ENCODE data around the gene LGALSL.

Gene LGALSL

DNA sequence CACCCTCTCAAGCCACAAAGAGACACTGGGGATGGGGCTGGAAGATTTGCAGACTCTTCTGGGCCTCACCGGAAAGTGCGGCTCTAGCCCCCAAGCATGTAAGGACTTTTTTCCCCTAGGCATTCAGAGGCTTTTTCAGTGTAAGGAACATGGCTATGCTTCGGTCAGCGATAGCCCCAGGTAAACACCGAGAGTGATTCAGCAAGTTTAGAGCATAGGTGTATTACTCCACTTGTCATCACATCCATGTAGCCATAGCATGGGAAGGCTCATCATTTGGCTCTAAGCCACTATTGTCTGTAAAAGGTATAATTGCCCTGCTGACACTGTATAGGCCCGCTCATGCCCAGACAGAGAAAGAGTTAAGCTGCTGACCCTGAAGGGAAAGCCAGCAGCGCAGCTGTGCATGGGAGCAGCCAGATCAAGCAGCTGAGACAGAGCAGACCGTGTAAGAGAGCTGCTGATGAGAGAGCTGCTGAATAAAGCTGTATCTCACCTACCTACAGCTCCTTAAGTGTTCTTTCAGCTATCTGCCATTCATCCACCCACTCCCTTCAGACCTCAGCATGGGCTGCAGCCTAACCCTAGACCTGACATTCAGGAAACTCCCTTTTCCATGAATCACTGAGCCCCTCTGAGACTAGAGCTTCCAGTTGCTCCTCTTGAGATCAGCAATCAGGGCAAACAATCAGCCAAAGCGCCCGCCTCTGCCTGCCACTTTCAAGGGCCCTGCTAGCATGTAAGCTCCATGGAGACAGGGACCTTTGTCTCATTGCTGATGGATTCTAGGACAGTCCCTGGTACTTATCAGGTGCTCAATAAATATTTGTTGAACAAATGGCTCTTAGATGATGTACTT, 25.5 kb downstream of the LGALSL start:
- H3K9ac ChIP-seq (ENCODE audit: low read depth in 1 of 2, low read length in 2 of 2) = no peak overlapping the region
- H3K4me1 ChIP-seq (ENCODE audit: control insufficient read depth in 2 of 2, insufficient read depth in 2 of 2, low read length in 2 of 2) = no peaks in the 10 kb centered on the region
- H3K4me3 ChIP-seq (ENCODE audit: low read length in 2 of 2) = no peak overlapping the region
- H3K27me3 ChIP-seq (ENCODE audit: control insufficient read depth in 2 of 2, insufficient read depth in 2 of 2, low read length in 2 of 2) = no peaks in the 10 kb centered on the region
- H3K9me3 ChIP-seq (ENCODE audit: control insufficient read depth in 2 of 2, low read length in 2 of 2) = no peaks in the 10 kb centered on the region
- no peaks in the 10 kb centered on the region for H3K36me3 ChIP-seq (ENCODE audit: control insufficient read depth in 2 of 2, insufficient read depth in 2 of 2, low read length in 2 of 2)
- no peak overlapping the region for H3K27ac ChIP-seq (ENCODE audit: low read depth in 2 of 2, low read length in 2 of 2)

DNA sequence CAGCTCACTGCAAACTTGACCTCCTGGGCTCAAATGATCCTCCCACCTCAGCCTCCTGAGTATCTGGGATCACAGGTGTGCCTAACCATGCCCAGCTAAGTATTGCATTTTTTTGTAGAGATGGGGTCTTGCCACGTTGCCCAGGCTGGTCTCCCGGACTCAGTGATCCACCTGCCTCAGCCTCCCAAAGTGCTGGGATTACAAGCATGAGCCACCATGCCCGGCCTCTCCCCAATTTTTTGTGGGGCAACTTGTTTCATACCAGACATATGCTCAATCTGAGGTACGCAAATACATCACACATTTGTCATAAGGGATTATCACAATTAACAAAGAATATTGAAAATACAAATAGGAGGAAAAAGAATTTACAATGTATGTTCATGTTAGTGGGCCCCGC, 27.7 kb downstream of the LGALSL start:
- Histone ChIP-seq H3K4me3 (ENCODE audit: low read length in 2 of 2) (no peak overlapping the region), H3K36me3 (ENCODE audit: control insufficient read depth in 2 of 2, insufficient read depth in 2 of 2, low read length in 2 of 2) (no peaks in the 10 kb centered on the region), H3K9ac (ENCODE audit: low read depth in 1 of 2, low read length in 2 of 2) (no peak overlapping the region), H3K27me3 (ENCODE audit: control insufficient read depth in 2 of 2, insufficient read depth in 2 of 2, low read length in 2 of 2) (no peaks in the 10 kb centered on the region), H3K27ac (ENCODE audit: low read depth in 2 of 2, low read length in 2 of 2) (no peak overlapping the region), H3K9me3 (ENCODE audit: control insufficient read depth in 2 of 2, low read length in 2 of 2) (no peaks in the 10 kb centered on the region), H3K4me1 (ENCODE audit: control insufficient read depth in 2 of 2, insufficient read depth in 2 of 2, low read length in 2 of 2) (peaks cover 0 to 4% of the 10 kb centered on the region in 2 donors)

DNA sequence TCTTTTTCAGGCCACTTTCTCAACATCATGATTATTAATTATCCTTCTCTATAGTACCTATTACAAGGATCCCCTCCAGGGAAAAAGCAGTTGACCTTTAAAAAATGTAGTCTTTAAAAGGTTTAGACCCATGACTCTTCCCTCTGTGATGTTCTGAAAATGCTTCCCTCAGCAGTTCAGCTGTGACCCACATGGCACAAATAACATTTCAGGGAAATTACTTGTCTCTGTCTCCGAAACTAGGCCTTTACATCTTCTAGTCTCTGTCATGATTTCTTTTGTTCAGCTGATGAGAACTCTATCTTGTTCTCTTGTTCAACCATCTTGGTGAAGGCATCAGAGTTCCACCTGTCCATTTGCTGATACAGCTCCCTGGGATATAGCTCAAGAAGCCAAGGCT, 28.3 kb downstream of the LGALSL start:
- Histone ChIP-seq H3K27ac (ENCODE audit: low read depth in 2 of 2, low read length in 2 of 2) (no peak overlapping the region), H3K4me3 (ENCODE audit: low read length in 2 of 2) (no peak overlapping the region), H3K9ac (ENCODE audit: low read depth in 1 of 2, low read length in 2 of 2) (no peak overlapping the region), H3K36me3 (ENCODE audit: control insufficient read depth in 2 of 2, insufficient read depth in 2 of 2, low read length in 2 of 2) (no peaks in the 10 kb centered on the region), H3K4me1 (ENCODE audit: control insufficient read depth in 2 of 2, insufficient read depth in 2 of 2, low read length in 2 of 2) (peaks cover 0 to 4% of the 10 kb centered on the region in 2 donors), H3K27me3 (ENCODE audit: control insufficient read depth in 2 of 2, insufficient read depth in 2 of 2, low read length in 2 of 2) (no peaks in the 10 kb centered on the region), H3K9me3 (ENCODE audit: control insufficient read depth in 2 of 2, low read length in 2 of 2) (no peaks in the 10 kb centered on the region)

DNA sequence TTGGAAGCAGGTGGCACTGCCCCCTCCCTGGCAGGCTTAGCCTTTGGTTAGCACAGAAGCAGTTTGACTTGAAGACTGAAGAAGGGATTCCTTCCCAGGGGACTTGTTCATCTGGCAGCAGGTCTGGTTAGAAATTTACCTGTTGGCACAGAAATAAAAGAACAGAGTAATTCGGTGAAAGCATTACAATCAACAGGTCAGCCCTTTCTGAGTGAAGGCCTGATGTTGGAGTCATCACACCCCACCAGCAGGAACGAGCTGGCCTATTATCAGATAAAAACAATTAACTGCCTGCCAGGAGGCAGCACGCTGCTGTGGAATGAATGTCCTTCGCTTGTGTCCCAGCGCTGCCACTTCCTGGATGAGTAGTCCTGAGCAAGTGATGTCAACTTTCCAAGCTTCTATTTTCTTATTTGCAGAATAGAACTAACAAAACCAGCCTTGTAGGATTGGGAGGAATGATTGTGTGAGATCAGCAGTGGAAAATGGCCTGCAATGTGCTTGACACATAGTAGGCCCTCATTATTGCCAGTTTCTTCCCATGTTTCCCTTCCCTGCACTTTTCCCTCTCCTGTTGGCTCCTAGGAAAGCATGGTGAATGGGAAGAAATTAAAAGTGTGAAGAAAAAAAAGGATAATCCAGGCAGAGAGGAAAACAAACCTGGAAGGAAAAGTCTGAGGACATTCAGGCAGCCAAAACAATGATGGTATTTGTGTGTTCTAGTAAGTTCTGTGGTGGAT, 29.0 kb downstream of the LGALSL start:
- Histone ChIP-seq H3K9me3 (ENCODE audit: control insufficient read depth in 2 of 2, low read length in 2 of 2) (no peaks in the 10 kb centered on the region), H3K4me3 (ENCODE audit: low read length in 2 of 2) (no peak overlapping the region), H3K36me3 (ENCODE audit: control insufficient read depth in 2 of 2, insufficient read depth in 2 of 2, low read length in 2 of 2) (no peaks in the 10 kb centered on the region), H3K27me3 (ENCODE audit: control insufficient read depth in 2 of 2, insufficient read depth in 2 of 2, low read length in 2 of 2) (no peaks in the 10 kb centered on the region), H3K9ac (ENCODE audit: low read depth in 1 of 2, low read length in 2 of 2) (no peak overlapping the region), H3K27ac (ENCODE audit: low read depth in 2 of 2, low read length in 2 of 2) (no peak overlapping the region), H3K4me1 (ENCODE audit: control insufficient read depth in 2 of 2, insufficient read depth in 2 of 2, low read length in 2 of 2) (peaks cover 2 to 4% of the 10 kb centered on the region in 2 donors)

DNA sequence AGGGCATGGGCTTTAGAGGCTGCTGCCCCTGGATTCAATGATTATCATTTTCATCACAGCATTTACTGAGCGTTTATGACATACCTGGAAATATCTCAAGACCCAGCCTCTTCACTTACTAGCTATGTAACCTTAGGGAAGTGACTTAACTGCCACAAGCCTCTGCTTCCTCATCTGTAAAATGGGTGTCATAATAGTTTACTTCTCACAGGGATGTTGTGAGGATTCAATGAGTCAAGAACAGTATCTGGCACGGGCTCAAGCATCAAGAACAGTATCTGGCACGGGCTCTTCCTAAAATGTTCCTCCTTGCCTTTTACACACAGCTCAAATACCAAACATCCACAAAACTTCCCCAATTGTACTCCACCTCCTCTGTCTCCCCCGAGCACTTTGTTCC, 31.4 kb downstream of the LGALSL start:
- Histone ChIP-seq H3K4me1 (ENCODE audit: control insufficient read depth in 2 of 2, insufficient read depth in 2 of 2, low read length in 2 of 2) (peaks cover 4 to 5% of the 10 kb centered on the region in 2 donors), H3K9ac (ENCODE audit: low read depth in 1 of 2, low read length in 2 of 2) (no peak overlapping the region), H3K27ac (ENCODE audit: low read depth in 2 of 2, low read length in 2 of 2) (no peak overlapping the region), H3K4me3 (ENCODE audit: low read length in 2 of 2) (no peak overlapping the region), H3K9me3 (ENCODE audit: control insufficient read depth in 2 of 2, low read length in 2 of 2) (no peaks in the 10 kb centered on the region), H3K27me3 (ENCODE audit: control insufficient read depth in 2 of 2, insufficient read depth in 2 of 2, low read length in 2 of 2) (no peaks in the 10 kb centered on the region), H3K36me3 (ENCODE audit: control insufficient read depth in 2 of 2, insufficient read depth in 2 of 2, low read length in 2 of 2) (no peaks in the 10 kb centered on the region)

DNA sequence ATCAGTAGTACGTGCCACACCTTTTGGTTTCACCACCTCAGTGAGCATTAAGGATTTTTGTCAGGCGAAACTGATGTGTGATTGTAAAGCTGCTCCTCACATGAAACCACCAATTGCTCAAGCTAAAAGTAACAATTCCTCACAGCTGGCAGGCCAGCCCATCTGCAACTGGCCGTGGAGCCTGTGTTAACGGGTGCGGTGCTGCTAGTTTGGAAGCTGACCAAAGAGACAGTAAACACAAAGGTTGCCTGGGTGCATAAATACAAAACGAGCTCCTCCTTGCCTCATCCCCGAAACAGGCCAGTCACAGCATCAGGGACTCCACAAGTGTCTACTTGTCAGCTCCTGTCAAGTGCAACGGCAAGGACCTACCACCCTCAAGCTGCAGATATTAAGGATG, 32.0 kb downstream of the LGALSL start:
- no peaks in the 10 kb centered on the region for H3K9me3 ChIP-seq (ENCODE audit: control insufficient read depth in 2 of 2, low read length in 2 of 2)

DNA sequence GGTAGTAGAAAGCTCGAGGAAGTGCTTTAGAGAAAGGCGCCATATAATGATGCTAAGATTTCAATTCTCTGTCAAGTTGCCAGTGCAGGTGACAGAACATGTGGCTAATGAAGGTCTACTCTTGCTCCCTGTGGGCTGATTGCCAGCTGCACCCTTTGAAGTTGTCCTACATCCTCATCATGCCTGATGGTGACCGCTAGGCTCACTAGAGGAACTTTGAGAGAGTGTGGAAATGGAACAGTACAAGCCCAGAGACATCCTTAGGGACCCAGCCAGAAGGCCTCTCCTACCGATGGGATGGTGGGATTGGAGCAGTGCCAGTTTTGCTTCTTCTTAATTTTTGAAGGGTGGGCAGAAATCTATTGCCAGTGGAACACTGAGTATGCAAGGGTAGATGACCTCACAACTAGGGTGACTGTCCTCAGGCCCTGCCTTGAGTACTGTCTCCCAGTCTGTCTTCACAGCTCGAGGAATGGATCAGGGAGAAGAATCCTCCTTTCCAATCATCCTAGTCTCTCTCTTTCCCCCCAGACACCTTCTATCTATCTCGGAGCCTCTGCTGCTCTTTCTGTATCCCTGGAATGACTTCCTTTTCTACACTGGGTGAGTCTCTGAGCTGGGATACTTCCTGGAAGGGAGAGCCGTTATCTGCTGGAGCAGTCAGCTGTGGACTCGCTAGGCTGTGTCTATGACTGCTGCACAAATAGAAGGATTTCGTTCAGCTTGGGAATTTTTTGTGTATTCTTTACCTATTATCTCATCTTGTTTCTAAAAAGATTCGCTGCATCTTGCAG, 33.5 kb downstream of the LGALSL start:
- Histone ChIP-seq H3K4me3 (ENCODE audit: low read length in 2 of 2) (no peak overlapping the region), H3K9me3 (ENCODE audit: control insufficient read depth in 2 of 2, low read length in 2 of 2) (no peaks in the 10 kb centered on the region), H3K27ac (ENCODE audit: low read depth in 2 of 2, low read length in 2 of 2) (no peak overlapping the region), H3K9ac (ENCODE audit: low read depth in 1 of 2, low read length in 2 of 2) (no peak overlapping the region), H3K27me3 (ENCODE audit: control insufficient read depth in 2 of 2, insufficient read depth in 2 of 2, low read length in 2 of 2) (no peaks in the 10 kb centered on the region), H3K4me1 (ENCODE audit: control insufficient read depth in 2 of 2, insufficient read depth in 2 of 2, low read length in 2 of 2) (peaks cover 4 to 5% of the 10 kb centered on the region in 2 donors), H3K36me3 (ENCODE audit: control insufficient read depth in 2 of 2, insufficient read depth in 2 of 2, low read length in 2 of 2) (no peaks in the 10 kb centered on the region)

More for the DNA sequence above, 32.0 kb downstream of the LGALSL start:
- Histone ChIP-seq H3K4me3 (ENCODE audit: low read length in 2 of 2) (no peak overlapping the region), H3K27ac (ENCODE audit: low read depth in 2 of 2, low read length in 2 of 2) (no peak overlapping the region), H3K4me1 (ENCODE audit: control insufficient read depth in 2 of 2, insufficient read depth in 2 of 2, low read length in 2 of 2) (peaks cover 4 to 5% of the 10 kb centered on the region in 2 donors), H3K36me3 (ENCODE audit: control insufficient read depth in 2 of 2, insufficient read depth in 2 of 2, low read length in 2 of 2) (no peaks in the 10 kb centered on the region), H3K27me3 (ENCODE audit: control insufficient read depth in 2 of 2, insufficient read depth in 2 of 2, low read length in 2 of 2) (no peaks in the 10 kb centered on the region), H3K9ac (ENCODE audit: low read depth in 1 of 2, low read length in 2 of 2) (no peak overlapping the region)

DNA sequence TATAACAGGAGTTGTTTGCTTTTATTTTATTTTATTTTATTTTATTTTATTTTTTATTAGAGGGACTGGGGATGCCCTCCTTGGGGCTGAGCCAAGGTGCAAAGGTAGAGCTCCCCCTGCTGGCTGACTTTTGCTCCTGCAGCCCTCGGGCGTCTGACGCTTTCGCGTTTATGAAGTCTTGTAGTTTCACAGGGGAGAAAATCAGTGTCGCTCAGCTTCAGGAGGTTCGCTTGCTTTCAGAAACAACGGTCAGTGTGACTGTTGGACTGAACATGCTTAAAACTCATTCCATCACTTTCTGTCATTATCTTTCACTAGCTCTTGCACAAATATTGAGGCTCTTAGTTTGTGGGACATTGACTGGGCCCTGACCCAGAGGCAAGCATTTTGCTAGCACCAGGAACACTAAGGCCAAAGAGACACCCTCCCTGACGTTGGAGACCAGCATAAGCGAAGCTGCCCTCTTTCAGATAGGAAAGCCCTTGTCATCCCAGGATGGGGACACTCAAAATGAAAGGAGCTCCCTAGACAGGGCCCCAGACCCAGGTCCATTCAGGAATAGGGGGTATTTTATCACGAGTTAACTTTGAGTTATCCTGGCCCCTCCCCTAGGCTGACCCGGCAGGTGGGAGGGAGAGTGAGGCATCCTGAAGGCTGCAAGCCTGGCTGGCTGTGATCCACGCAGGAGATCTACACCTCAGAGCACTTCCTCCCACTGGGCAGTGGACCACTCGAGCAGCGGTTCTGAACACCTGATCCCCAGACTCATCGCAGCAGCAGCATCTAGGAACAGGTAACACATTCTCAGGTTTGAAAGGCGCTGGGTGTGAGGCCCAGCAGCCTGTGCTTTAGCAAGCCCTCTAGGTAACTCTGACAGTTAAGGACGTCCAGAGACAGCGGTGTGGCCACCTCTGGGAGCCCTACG, 34.4 kb downstream of the LGALSL start:
- peak overlapping the region in 1 of 2 donors; percentile 32 for H3K9ac ChIP-seq (ENCODE audit: low read depth in 1 of 2, low read length in 2 of 2)
- H3K27ac ChIP-seq (ENCODE audit: low read depth in 2 of 2, low read length in 2 of 2) = no peak overlapping the region
- H3K4me3 ChIP-seq (ENCODE audit: low read length in 2 of 2) = no peak overlapping the region
- H3K36me3 ChIP-seq (ENCODE audit: control insufficient read depth in 2 of 2, insufficient read depth in 2 of 2, low read length in 2 of 2) = no peaks in the 10 kb centered on the region
- H3K27me3 ChIP-seq (ENCODE audit: control insufficient read depth in 2 of 2, insufficient read depth in 2 of 2, low read length in 2 of 2) = no peaks in the 10 kb centered on the region
- H3K4me1 ChIP-seq (ENCODE audit: control insufficient read depth in 2 of 2, insufficient read depth in 2 of 2, low read length in 2 of 2) = peaks cover 4 to 5% of the 10 kb centered on the region in 2 donors
- H3K9me3 ChIP-seq (ENCODE audit: control insufficient read depth in 2 of 2, low read length in 2 of 2) = no peaks in the 10 kb centered on the region

DNA sequence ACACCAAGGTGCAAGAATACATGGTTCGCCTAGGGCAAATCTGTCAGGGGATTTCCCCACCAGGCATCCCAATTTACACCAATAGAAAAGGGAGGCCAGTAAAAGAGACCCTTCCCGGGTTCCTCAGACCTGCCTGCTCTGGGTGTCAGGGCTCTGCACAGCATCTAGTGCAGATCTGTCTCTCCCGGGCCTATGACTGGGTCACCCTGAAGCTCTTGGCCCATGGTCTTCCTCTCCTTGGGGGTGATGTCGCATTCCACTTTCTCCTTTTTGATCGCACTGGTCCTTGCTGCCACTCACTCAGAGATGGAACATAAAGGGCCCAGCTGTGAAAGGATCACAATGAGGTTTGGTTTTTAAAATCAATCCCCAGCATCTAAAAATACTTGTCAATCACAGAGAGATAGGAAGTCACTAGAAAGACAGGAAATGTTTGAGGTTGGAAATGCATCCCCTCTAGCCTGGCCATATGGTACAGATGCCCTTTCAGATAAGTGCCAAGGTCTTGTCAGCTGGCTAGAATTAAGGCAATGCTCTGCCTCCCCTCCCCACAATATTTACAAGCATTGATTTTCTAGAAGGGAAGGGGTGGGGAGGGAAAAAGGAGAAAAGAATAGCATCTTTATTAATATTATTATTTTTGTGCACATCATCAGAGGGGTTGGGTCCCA, 35.3 kb downstream of the LGALSL start:
- Histone ChIP-seq H3K4me3 (ENCODE audit: low read length in 2 of 2) (no peak overlapping the region), H3K36me3 (ENCODE audit: control insufficient read depth in 2 of 2, insufficient read depth in 2 of 2, low read length in 2 of 2) (no peaks in the 10 kb centered on the region), H3K4me1 (ENCODE audit: control insufficient read depth in 2 of 2, insufficient read depth in 2 of 2, low read length in 2 of 2) (peaks cover 4 to 5% of the 10 kb centered on the region in 2 donors), H3K27me3 (ENCODE audit: control insufficient read depth in 2 of 2, insufficient read depth in 2 of 2, low read length in 2 of 2) (no peaks in the 10 kb centered on the region), H3K9ac (ENCODE audit: low read depth in 1 of 2, low read length in 2 of 2) (no peak overlapping the region), H3K27ac (ENCODE audit: low read depth in 2 of 2, low read length in 2 of 2) (no peak overlapping the region), H3K9me3 (ENCODE audit: control insufficient read depth in 2 of 2, low read length in 2 of 2) (no peaks in the 10 kb centered on the region)

Measured in mucosa of rectum (tissue), 2 donors.